SHP77 treated with DMSO at 0.1 percent for 48 hours (cell line): ENCODE results near the gene ODR4.
"Not testable (repeated sequence)": the region's sequence is repeated elsewhere in the genome, so short reads cannot be mapped to it uniquely, and the experiment has no call there.

Experiments used
- DNase-seq: peaks from one replicate; lab custom pipeline; 2025; lab: John Stamatoyannopoulos, UW

ODR4 gene

DNA sequence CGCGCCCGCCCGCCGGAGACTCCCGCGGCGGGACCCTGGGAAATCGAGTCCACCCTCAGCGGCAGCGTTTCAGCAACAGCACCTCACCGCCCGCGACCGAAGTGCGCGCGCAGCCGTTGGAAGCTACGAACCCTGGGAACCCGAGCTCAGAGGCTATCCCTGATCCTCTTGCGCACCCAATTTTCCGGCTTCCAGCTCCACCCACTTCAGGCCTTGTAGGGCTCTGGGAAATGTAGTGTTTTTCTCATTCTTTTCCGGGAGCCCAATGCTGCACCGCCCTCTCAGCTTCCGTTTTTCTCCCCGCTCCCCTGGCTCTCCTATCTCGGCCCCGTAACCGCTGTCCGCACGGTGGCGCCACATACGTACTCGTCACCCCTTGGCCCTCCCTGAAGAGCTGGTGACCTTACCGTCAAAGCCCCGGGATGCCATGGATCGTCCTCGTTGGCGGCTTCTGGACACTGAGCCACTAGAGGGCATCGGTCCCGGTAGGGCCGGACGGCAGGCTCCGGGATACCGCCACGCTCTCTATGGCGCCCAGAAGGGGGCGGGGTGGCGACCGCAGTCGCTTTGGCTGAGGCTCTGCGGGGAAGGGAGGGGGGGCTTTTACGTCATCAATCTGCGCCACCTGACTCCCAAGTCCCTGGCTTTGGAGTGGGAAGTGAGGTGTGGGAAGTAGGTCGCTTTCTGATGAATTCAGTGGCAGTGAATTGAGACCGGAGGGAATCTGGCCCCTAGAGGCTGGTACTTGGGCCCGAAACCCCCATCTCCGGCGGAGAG lies at the start of gene ODR4, which contains the start of gene TPR:
Gene ODR4, plus strand, starts transcription at position 687 of the 777 bp plus-strand sequence. CDS start 3,948 bp downstream, outside the sequence.
Gene TPR, minus strand, starts transcription at position 102 of the 777 bp plus-strand sequence. CDS start 225 bp downstream, outside the sequence.
- peak; percentile 98 for DNase-seq

DNA sequence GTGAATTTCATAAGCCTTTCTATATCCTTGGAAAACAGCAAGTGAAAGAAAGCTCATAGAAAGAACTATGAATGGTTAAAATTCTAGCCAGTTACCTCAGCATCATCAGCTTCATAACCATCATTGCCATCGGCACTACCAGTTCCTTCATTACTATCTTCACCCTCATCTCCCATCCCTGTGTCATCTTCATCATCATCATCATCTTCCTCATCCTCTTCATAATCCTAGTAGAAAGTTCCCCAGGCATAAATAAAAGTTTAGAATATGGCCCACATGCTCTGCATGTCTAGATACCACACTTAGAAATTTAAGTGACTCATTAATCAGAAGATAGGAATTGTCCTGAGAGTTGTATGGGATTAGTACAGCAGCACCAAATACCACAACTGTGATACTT lies 49.6 kb upstream of the ODR4 start:
- DNase-seq = no peak

DNA sequence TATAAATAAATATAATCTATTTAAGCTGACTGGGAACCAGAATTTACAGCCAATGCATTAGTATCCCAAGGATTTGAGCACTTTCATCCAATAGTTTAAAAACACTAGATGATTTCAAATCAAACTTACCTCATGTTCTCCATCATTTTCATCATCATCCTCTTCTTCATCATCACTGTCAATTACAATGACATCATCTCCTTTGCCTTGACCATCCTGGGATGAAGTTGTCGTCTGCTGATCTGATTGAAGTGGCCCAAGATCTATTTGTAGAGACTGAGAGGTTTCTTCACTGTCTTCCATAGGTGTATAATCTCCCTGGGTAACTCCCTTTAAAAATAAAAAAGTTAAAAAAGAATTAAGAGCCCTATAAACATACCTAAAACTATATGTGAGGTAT lies 48.3 kb upstream of the ODR4 start:
- DNase-seq = no peak

DNA sequence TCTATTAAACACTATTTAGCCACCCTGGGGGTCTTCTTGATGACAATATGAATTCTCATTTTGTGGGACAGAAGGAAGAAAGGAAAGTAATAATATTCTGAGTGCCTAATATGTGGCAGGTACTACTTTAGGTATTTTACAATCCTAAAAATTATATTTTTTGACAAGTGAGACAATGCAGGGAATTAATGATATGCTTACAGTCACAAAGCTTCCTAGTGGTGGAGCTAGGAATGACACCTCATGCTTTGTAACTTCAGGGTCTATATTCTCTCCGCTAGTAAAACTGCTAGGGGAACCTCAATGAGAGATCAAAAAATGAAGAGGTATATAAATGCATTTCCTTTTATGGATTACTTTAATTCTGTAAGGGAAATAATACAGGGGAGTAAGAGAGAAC lies 44.9 kb upstream of the ODR4 start:
- no peak for DNase-seq

DNA sequence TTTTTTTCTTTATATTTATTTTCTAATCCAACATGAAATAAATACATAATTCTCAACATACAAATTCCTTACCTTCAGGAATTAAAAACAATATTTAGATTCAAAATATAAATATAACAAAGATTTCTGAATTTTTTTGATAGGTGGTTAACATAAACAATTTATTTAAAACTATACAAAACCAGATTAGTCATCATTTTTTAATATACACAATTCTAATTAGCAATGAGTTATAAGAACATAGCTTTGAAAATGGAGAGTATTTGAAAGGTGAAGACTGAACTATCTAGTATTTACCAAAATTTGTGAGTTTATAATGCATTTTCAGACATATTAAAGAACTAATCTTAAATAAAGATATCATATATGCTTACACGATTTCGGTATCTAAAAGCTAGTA lies 38.1 kb upstream of the ODR4 start:
- no peak for DNase-seq

DNA sequence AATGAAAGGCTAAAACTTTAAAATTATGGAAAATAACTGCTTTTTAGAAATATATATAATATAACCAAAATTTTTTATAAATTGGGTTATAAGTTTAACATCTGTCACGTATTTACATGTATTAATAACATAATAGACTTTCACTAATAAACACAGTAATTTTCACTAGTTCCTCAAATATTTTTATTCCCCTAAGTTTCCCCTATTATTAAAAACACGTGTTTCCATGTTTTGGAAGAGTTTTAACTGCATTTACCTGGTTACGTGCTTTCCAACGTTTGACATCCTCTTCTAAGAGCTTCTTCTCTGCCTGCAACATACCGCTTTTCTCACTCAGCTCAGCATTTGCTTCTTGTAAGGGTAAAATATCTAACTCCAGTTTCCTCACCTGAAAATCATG lies 34.9 kb upstream of the ODR4 start:
- DNase-seq = no peak

DNA sequence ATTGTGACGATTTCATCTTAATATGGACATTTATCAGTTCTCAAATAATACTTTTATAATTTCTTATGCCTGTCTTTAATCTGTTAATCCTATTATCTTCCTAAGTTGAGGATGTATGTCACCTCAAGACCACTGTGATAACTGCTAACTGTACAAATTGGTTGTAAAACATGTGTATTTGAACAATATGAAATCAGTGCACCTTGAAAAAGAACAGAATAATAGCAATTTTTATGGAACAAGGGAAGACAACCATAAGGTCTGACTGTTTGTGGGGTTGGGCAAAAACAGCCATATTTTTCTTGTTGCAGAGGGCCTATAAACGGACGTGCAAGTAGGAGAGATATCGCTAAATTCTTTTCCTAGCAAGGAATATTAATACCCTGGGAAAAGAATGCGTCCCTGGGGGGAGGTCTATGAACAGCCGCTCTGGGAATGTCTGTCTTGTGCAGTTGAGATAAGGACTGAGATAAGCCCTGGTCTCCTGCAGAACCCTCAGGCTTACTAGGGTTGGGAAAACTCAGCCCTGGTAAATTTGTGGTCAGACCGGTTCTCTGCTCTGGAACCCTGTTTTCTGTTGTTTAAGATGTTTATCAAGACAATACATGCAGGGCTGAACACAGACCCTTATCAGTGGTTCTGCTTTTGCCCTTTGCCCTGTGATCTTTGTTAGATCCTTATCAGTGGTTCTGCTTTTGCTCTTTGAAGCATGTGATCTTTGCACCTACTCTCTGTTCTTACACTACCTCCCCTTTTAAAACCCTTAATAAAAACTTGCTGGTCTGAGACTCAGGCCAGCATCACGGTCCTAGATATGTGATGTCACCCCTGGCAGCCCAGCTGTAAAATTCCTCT lies 27.6 kb upstream of the ODR4 start:
- not testable (repeated sequence) for DNase-seq

DNA sequence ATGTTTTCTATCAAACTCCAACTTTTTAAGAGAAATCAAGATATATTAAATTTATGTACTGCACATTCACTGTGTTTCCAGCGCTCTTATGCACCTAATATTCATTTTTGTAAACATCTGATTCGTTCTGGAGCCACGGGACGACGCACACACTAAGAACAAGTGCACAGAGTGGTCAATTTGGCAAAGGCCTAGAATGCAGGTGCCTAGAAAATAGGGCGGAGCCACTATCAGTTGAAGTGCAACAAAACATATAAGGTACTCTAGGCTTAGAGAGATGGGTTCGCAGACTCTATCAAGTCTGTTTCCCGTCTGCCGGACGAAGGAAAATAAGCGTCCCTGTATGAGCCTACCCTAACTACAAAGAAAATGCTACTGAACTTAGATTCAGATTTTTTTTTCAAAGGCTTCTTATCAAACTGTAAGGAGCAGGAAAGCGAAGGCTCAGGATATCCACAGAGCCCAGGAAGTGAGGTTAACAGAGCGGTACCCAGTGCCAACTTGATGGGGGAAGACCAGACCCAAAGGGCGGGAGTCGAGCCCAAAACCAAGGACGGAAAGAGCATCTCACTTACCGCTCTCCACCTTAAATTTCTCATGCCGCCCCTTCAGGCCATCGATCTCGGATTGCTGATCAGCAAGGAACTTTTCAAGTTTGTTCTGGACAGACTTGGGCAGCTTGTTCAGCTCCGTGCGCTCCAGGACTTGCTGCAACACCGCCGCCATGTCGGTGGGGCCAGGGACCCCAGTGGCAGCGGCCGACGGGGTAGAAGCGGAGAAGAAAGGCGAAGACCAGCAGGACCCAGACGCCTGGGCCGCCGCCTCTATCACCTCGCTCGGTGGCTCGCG lies 1.1 kb upstream of the ODR4 start:
- no peak for DNase-seq

DNA sequence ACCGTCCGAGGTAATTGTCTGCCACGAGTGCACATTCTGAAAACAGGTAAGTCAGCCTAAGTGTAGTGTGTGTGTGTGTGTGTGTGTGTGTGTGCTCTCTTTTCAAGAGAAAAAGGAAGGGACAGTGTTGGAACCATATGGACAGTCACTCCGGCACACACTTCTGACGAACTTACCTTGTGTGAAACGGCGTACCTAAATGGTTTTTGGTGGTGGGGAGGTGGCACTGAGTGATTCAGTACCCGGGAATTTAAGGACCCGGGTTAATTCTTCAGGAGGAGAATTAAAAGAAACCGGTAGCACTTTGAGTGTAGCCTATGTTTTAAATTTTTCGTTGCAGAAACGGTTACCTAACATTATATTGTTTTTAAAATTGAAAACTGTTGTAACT lies 286 bp downstream of the ODR4 start:
- no peak for DNase-seq

DNA sequence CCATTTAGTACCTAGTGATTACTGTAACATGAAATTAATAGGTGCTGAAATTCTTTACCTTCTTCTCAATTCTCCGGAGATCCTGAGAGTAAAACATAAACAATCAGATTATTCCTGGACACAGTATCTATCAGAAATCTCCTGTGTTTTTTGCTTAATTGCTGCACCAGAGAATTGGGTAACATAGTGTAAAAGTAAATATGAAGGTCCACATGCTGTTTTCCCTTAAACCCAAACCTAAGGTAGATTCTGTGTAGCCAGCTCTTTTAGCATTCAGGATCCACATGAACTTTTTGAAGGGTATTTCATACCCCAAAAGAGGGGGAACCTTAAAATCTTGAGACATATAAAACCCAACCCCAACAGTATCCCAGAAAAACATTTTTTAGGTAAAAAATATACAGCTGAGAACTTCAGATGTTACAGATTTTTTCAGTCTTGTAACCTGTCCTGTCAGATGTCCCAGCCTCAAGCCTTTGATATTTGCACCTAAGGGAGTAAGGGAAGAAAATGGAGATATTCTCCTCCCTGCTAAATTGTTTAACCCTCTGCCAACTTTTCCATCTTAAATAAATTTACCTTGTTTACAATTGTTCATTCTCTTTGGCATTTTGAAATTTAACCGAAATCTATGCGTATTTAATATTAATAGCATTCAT lies 11.2 kb downstream of the ODR4 start:
- DNase-seq = no peak

DNA sequence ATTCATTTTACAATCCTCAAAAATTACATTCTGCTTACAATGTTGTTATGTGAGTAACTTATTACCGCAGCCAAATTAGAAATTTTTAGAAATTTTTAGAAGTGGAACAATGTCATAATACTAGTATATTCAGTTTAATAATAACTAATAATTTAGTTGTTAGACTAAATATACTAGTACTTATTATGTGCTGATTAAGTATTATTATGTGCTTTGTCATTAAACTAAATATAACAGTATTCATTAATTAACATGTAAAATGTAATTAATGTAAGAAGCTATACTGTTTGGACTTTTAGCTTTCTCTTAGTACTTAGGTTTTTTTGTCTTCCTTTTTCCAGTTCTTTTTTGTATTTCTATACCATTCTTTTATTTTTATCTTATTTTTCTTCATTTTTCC lies 15.3 kb downstream of the ODR4 start:
- DNase-seq = no peak

DNA sequence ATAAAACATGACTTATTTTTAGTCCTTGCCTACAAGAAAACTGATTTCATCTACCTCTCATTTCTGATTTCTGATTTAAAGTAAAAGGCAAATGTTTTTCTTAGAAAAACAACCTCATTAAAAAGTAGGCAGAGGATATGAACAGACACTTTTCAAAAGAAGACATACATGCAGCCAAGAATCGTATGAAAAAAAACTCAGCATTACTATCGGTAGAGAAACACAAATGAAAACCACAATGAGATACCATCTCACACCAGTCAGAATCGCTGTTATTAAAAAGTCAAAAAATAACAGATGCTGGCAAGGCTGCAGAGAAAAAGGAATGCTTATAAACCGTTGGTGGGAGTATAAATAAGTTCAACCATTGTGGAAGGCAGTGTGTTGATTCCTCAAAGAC lies 16.2 kb downstream of the ODR4 start:
- DNase-seq = no peak

DNA sequence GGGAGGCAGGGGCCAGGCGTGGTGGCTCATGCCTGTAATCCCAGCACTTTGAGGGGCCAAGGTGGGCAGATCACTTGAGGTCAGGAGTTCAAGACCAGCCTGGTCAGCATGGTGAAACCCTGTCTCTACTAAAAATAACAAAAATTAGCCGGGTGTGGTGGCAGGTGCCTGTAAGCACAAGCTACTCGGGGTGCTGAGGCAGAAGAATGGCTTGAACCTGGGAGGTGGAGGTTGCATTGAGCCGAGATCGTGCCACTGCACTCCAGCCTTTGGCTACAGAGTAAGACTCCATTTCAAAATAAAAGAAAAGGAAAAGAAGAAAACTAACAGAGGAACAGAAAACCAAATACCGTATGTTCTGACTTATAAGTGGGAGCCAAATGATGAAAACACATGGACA lies 17.1 kb downstream of the ODR4 start:
- DNase-seq = not testable (repeated sequence)

DNA sequence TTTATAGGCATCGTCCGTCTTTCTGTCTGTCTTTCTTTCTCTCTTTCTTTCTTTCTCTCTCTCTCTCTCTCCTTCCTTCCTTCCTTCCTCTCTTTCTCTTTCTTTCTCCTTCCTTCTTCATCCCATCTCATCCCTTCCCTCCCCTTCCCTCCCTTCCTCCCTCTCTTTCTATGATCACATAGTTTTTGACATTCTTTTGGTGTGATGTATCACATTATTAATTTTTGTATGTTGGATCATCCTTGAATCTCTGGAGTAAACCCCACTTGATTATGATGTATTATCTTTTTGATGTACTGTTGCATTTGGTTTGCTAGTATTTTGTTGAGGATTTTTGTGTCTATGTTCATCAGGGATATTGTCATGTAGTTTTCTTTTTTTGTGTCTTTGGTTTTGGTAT lies 25.8 kb downstream of the ODR4 start:
- DNase-seq = not testable (repeated sequence)

DNA sequence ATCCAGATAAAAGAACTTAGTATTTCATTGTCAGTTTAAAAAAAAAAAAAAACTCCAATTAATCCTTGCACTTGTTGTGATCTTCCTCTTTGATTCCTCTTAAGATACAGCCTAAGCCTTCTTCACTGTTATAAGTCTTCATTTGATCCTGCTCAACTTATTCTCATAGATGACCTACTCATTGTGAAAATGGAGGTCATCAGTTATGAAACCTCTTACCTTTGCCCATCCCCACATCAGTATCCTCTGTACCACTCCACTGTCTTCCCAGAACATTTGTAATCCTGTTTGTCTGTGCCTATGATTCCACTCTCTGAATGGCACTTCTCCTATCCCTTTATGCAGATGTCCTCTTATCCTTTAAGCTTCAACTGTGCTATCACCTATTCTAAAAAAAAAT lies 28.0 kb downstream of the ODR4 start:
- DNase-seq = no peak

DNA sequence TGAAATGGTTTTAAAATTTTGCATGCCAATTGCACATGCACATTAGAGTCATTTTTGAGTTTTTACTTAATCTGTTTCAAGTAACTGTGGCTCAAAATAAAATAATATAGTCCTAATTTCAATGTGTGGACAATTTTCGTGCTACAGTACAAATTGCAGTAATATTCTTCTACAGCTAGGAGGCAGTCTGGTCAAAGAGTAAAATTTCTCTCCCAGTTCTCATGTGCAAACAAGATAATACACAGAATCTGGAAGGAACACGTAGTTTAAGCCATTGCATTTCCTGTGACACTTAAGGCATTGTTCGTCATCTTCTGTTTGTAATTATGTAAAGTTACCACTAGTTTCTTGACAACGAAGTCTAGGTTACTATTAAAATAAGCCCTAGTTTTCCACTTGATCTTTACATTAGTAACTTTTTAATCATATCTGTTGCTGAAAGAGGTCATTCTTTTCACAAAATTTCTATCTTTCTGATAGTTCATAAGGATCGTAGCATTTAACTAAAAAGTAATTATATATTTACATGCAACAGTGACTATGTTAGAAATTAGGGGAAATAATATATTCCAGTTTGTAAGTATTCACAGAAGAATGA lies 28.9 kb downstream of the ODR4 start:
- no peak for DNase-seq

DNA sequence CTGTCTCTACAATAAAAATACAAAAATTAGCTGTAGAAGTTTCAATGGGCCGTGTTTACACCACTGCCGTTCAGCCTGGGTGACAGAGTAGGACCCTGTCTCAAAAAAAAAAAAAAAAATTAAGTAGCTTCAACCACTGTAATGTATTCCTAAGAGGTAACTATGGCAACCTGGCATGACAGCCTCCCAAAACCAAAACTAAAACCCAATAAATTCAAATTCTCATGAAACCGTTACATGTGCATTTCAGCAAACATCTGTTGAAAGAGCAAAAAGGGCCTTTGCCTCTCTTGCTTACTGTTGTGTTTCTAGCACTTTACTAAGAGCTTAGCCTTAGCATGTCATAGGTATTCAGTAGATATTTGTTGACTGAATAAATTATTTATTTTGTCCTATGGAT lies 33.5 kb downstream of the ODR4 start:
- DNase-seq = no peak

DNA sequence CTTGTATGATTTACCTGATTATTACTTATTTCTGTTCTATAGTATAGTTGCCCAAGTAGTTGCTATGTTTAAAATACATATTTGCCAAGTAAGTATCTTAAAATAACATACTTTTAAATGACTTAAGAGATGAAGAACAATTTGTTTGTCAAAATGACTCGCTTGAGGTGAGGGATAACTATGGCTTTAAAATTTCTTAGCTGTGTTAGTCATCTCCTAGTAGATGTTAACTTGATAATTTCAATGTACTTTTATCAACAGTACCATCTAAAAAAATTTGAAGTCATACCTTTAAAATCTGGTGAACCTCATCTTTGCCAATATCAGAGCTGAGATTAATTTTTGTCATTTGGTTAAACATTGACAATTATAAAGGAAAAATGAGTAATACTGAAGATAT lies 37.7 kb downstream of the ODR4 start:
- no peak for DNase-seq

DNA sequence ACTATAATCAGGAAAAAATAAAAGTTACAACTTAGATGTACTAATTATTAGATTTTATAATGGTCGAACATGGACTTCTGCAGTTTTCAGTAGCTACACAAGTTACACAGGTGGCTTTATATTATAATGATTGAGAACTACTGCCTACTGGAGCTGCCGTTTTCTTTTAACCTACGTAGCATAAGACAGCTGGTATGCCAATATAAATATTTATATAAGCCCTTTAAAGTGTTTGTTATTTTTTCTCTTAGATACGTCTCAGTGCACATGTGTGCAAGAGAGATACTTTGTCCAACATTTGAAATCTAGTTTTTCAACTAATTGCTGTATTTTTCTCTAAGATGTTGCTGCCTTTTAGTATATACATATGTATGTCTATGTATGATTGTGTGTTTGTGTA lies 42.9 kb downstream of the ODR4 start:
- peak; percentile 60 for DNase-seq

DNA sequence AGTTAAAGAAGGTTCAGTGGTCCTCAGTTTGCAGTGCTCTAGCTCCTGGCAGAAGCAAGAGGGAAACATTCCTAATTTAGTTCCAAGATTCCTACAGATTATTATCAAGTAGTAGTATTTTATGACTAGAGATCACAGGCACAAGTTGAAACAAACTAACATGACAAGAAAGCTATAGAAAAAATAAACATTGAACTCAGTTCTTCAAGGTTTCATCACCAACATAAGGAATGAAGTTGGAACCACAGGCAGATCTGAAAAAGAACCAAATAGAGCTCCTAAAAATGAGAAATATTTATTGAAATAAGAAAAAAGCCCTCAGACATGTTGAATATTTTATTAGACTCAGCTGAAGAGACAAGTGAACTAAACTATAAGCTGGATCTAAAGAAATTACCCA lies 44.7 kb downstream of the ODR4 start:
- no peak for DNase-seq

DNA sequence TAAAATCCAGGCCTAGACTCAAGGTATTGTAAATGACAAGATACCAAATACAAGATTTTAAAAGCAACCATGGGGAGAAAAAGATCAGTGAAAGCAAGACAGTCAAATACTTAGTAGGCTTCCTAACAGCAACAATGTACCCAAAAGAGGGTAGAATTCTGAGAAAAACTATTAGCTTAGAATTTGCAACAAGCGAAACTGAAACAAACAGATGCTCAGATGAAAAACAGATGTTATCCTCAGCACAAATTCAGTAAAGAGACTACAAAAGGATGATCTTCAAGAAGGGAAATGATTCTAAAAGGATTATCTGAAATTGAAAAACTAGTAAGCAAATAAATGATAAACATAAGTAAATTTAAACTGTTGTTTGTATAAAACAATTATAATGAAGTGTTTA lies 45.3 kb downstream of the ODR4 start:
- no peak for DNase-seq
